Muscle of back (tissue), 11 donors: ENCODE measurements around the gene ETS1. TPM values are rescaled to one million over a fixed set of nuclear protein-coding genes. Genes with fewer than 3 reads are reported as not detected.
A peak's percentile ranks its signal among the peaks of the same experiment; 100 is the strongest.

Source experiments
- DNase-seq, 3 donors: peaks; one replicate each; pipeline versions ENCODE4 v3.0.0 to v3.0.0-alpha.2; 2013
- polyA plus RNA-seq, 10 donors: library from polyadenylated mRNA; unstranded; fragments of 120-200 nt; gene quantifications; one replicate each; pipeline ENCODE4 v1.2.1, GENCODE V29; 2013; ENCODE audit not compliant: insufficient read length in 10 of 10

Gene ETS1
- polyA plus RNA-seq, 10 donors: 51.1 to 89.3 (median 66.6) TPM

- no peak for DNase-seq
Observed at GRCh38 chr11:128504486-128504885, 82.9 kb downstream of the ETS1 start.

GRCh38 chr11:128503245-128503991, 83.9 kb downstream of the ETS1 start:
- peak in 1 of 3 donors; percentile 92 for DNase-seq

- DNase-seq: peak in 1 of 3 donors; percentile 86
Observed at GRCh38 chr11:128502726-128503125, 84.6 kb downstream of the ETS1 start.

GRCh38 chr11:128501632-128502549, 85.5 kb downstream of the ETS1 start:
- peak in 2 of 3 donors; percentile 69 to 78 for DNase-seq

GRCh38 chr11:128501008-128501407, 86.3 kb downstream of the ETS1 start:
- no peak for DNase-seq

- no peak for DNase-seq
Observed at GRCh38 chr11:128500493-128500892, 86.9 kb downstream of the ETS1 start.

- peak in 1 of 3 donors; percentile 54 for DNase-seq
Observed at GRCh38 chr11:128499613-128500253, 87.6 kb downstream of the ETS1 start.

- DNase-seq: no peak
Observed at GRCh38 chr11:128498721-128499245, 88.6 kb downstream of the ETS1 start.

- no peak for DNase-seq
Observed at GRCh38 chr11:128497776-128498095, 89.6 kb downstream of the ETS1 start.

- DNase-seq: peak; percentile 90 to 97 (median 95)
Observed at GRCh38 chr11:128497061-128497775, 90.1 kb downstream of the ETS1 start.

- no peak for DNase-seq
Observed at GRCh38 chr11:128496692-128497060, 90.7 kb downstream of the ETS1 start.

GRCh38 chr11:128496249-128496648, 91.1 kb downstream of the ETS1 start:
- DNase-seq: no peak

- no peak for DNase-seq
Observed at GRCh38 chr11:128494418-128495332, 92.7 kb downstream of the ETS1 start.

GRCh38 chr11:128493570-128493965, 93.8 kb downstream of the ETS1 start:
- no peak for DNase-seq

- peak in 1 of 3 donors; percentile 51 for DNase-seq
Observed at GRCh38 chr11:128492903-128493569, 94.3 kb downstream of the ETS1 start.

GRCh38 chr11:128492461-128492860, 94.9 kb downstream of the ETS1 start:
- no peak for DNase-seq

GRCh38 chr11:128491195-128491936, 96.0 kb downstream of the ETS1 start:
- no peak for DNase-seq

GRCh38 chr11:128490092-128490491, 97.3 kb downstream of the ETS1 start:
- no peak for DNase-seq

GRCh38 chr11:128488471-128488870, 98.9 kb downstream of the ETS1 start:
- DNase-seq: peak in 1 of 3 donors; percentile 72
